Stomach (tissue), 4 donors: Measurements from ENCODE around the gene FGD3.

ENCODE experiments used
- EP300 ChIP-seq: sonication (generic); formaldehyde crosslinking; IDR thresholded peaks from one replicate; pipeline ENCODE4 v1.6.1; 2017; ENCODE audit warnings: antibody characterized with exemption
- POLR2AphosphoS5 ChIP-seq, 3 donors: sonication (generic); formaldehyde crosslinking; IDR thresholded peaks; one replicate each; pipeline ENCODE4 v1.6.1; 2016; ENCODE audit warnings: antibody characterized with exemption in 3 of 3
- TF ChIP-seq, protein P1 (sequence below), 7 experiments: fragments of 450-650 bp in 4 of 7; fragments of 200-600 bp in 3 of 7; sonication (generic) in 3 of 7; IDR thresholded peaks; one replicate each; pipeline ENCODE4 v1.5.1; 2016 to 2019; ENCODE audit warnings: antibody characterized with exemption in 7 of 7, control low read depth in 2 of 7, mild to moderate bottlenecking in 1 of 7

DNA sequence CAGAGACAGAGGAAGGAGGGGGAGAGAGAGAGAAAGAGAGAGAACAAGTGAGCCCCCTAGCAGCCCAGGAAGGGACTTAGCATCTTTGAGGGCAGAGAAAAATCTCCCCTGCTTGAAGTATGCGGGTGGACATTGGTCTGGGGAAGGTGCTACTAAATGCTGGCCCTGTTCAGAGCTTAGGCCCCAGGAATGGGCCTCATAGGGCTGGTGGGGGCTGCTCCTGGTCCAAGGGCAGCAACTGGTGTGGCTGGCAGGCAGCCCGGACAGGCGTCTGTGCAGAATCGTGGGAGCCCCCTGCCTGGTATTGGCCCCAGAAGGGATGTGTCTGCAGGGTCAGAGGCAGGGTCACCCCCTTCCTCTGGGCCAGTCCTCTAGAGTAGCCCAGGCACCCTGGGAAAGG, 63.4 kb downstream of the FGD3 start:
- TF ChIP-seq, protein P1, sequence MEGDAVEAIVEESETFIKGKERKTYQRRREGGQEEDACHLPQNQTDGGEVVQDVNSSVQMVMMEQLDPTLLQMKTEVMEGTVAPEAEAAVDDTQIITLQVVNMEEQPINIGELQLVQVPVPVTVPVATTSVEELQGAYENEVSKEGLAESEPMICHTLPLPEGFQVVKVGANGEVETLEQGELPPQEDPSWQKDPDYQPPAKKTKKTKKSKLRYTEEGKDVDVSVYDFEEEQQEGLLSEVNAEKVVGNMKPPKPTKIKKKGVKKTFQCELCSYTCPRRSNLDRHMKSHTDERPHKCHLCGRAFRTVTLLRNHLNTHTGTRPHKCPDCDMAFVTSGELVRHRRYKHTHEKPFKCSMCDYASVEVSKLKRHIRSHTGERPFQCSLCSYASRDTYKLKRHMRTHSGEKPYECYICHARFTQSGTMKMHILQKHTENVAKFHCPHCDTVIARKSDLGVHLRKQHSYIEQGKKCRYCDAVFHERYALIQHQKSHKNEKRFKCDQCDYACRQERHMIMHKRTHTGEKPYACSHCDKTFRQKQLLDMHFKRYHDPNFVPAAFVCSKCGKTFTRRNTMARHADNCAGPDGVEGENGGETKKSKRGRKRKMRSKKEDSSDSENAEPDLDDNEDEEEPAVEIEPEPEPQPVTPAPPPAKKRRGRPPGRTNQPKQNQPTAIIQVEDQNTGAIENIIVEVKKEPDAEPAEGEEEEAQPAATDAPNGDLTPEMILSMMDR (IDR thresholded peaks at IDR 0.05): no peak
- TF ChIP-seq EP300: no peak
- TF ChIP-seq POLR2AphosphoS5 (IDR thresholded peaks at IDR 0.05): no peak
